GM21381 (cell line): Measurements from ENCODE around the gene GPR34.
"Not testable (repeated sequence)": the region's sequence is repeated elsewhere in the genome, so short reads cannot be mapped to it uniquely, and the experiment has no call there.

Experiments
- ATAC-seq: cut with Tn5 transposase; IDR thresholded peaks from one replicate; pipeline ENCODE4 v1.9.1; 2021; ENCODE audit warnings: mild to moderate bottlenecking, moderate library complexity; ENCODE audit not compliant: unreplicated experiment

The GPR34 gene

GRCh38 chrX:41688835-41689234 lies at the start of gene GPR34:
Gene GPR34 (plus strand): TSS chrX:41688973. CDS start chrX:41695634, 6,661 bp downstream.
- ATAC-seq: no peak

GRCh38 chrX:41646201-41646600 lies 42.6 kb upstream of the GPR34 start:
- not testable (repeated sequence) for ATAC-seq

- ATAC-seq: no peak
Measured at GRCh38 chrX:41653125-41653524, 35.6 kb upstream of the GPR34 start.

- ATAC-seq: no peak
Measured at GRCh38 chrX:41655101-41655500, 33.7 kb upstream of the GPR34 start.

- ATAC-seq: no peak
Measured at GRCh38 chrX:41655631-41656030, 33.1 kb upstream of the GPR34 start.

- ATAC-seq: no peak
Measured at GRCh38 chrX:41661366-41662095, 27.2 kb upstream of the GPR34 start.

- ATAC-seq: peak; percentile 86
Measured at GRCh38 chrX:41664375-41664901, 24.3 kb upstream of the GPR34 start.

GRCh38 chrX:41664908-41665307 lies 23.9 kb upstream of the GPR34 start:
- no peak for ATAC-seq

GRCh38 chrX:41665686-41666085 lies 23.1 kb upstream of the GPR34 start:
- no peak for ATAC-seq

GRCh38 chrX:41666251-41666650 lies 22.5 kb upstream of the GPR34 start:
- no peak for ATAC-seq

GRCh38 chrX:41667631-41668030 lies 21.1 kb upstream of the GPR34 start:
- no peak for ATAC-seq

- no peak for ATAC-seq
Measured at GRCh38 chrX:41670112-41670511, 18.7 kb upstream of the GPR34 start.

GRCh38 chrX:41671082-41671481 lies 17.7 kb upstream of the GPR34 start:
- no peak for ATAC-seq

- no peak for ATAC-seq
Measured at GRCh38 chrX:41672643-41673042, 16.1 kb upstream of the GPR34 start.

GRCh38 chrX:41676361-41676760 lies 12.4 kb upstream of the GPR34 start:
- ATAC-seq: not testable (repeated sequence)

- ATAC-seq: no peak
Measured at GRCh38 chrX:41677183-41678060, 11.4 kb upstream of the GPR34 start.

- no peak for ATAC-seq
Measured at GRCh38 chrX:41684138-41684537, 4.6 kb upstream of the GPR34 start.

- ATAC-seq: no peak
Measured at GRCh38 chrX:41684940-41685339, 3.8 kb upstream of the GPR34 start.

GRCh38 chrX:41686788-41687187 lies 2.0 kb upstream of the GPR34 start:
- ATAC-seq: no peak

- ATAC-seq: no peak
Measured at GRCh38 chrX:41688156-41688555, 617 bp upstream of the GPR34 start.

- no peak for ATAC-seq
Measured at GRCh38 chrX:41689711-41690110, 938 bp downstream of the GPR34 start.
